Activated CD8-positive, alpha-beta memory T cell treated with anti-CD3 and anti-CD28 coated beads for 48 hours (primary cell): ENCODE measurements around the gene RYR2.

Experiments used
- DNase-seq, 3 experiments: peaks; one replicate each; pipeline ENCODE4 v3.0.0-alpha.2; 2020; ENCODE audit warnings: low read depth in 2 of 3, low spot score in 2 of 3

Gene RYR2

GRCh38 chr1:237191403-237191802 lies 149.4 kb downstream of the RYR2 start:
- DNase-seq: no peak

GRCh38 chr1:237197470-237198425 lies 155.8 kb downstream of the RYR2 start:
- DNase-seq: no peak

DNA sequence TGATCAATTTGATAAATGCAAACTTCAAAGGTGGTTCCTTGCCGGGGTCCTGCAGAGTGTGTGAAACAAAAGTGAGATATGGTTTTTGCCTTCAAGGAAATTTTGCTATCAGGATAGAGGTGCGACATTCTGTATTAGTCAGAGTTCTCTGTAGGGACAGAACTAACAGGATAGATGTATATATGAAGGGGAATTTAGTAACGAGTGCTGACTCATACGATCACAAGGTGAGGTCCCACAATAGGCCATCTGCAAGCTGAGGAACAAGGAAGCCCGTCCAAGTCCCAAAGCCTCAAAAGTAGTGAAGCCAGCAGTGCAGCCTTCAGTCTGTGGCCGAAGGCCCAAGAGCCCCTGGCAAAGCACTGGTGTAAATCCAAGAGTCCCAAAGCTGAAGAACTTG lies 157.0 kb downstream of the RYR2 start:
- no peak for DNase-seq

- no peak for DNase-seq
Measured at GRCh38 chr1:237201155-237201554, 159.2 kb downstream of the RYR2 start.

DNA sequence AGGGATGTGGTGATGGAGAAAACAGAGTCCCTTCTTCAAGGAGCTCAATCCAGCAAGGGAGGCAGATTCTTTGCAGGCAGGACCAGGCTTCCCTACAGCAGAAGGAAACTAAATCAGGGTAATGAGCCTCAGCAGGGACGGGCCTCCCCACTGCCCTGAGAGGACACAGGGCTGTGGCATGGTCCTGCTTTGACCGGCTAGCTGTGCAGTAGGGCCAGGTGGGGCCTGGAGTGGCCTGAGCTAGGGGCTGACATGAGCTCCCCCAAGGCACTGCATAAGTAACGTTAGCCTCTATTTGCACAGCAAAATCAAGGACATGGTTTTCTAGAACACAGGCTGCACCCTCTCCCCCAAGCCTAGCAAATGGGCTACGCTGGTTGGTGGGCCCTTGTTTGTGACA lies 162.9 kb downstream of the RYR2 start:
- no peak for DNase-seq

DNA sequence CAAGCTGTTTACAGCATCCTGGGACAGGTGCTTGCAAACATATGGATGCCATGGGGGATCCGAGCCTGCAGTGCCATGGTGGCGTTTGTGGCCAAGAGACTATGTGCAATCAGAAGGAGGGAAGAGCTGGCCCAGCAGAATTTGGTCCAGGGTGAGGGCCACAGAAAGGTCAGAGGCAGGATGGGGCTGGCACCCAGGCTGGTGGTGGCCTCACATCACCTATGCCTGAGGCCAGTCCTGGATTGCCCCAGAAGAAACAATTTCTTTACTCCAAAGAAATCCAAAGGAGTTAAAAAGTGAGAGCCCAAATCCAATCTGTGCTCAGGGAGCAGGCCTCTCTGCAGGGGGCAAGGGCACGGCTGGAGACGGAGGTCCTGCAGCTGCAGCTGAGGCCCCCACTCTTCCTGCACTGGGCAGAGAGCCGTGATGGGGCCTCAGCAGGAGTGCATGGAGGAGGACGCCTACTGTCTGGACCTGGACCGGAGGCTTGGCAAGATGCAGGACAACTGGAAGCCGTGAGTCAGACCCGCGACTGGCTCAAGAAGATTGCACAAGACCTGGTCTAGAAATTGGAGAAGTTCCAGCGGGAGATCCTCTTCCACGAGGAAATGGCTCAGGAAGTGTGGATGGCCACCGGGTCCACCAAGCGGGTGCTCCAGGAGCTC lies 163.5 kb downstream of the RYR2 start:
- DNase-seq: no peak

- DNase-seq: no peak
Measured at GRCh38 chr1:237206065-237206414, 164.1 kb downstream of the RYR2 start.

DNA sequence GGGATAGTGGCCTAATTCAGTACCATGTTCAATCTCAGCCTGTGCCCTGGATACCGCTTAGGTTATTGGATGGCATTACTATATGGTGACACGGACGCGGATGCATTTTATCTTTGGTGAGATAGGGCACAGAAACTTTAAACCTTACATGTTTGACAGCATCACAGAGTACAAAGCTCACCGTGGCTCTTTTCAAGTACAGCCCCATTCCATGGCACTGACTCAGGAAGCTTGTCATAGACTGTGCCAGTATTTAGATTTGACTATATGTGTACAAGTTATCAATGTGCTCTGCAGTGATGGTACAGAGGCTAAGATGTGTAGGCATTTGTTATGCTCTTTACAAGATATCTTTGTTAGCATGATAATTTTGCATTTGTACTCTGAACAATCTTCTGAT lies 169.0 kb downstream of the RYR2 start:
- no peak for DNase-seq

- no peak for DNase-seq
Measured at GRCh38 chr1:237211540-237211939, 169.6 kb downstream of the RYR2 start.

DNA sequence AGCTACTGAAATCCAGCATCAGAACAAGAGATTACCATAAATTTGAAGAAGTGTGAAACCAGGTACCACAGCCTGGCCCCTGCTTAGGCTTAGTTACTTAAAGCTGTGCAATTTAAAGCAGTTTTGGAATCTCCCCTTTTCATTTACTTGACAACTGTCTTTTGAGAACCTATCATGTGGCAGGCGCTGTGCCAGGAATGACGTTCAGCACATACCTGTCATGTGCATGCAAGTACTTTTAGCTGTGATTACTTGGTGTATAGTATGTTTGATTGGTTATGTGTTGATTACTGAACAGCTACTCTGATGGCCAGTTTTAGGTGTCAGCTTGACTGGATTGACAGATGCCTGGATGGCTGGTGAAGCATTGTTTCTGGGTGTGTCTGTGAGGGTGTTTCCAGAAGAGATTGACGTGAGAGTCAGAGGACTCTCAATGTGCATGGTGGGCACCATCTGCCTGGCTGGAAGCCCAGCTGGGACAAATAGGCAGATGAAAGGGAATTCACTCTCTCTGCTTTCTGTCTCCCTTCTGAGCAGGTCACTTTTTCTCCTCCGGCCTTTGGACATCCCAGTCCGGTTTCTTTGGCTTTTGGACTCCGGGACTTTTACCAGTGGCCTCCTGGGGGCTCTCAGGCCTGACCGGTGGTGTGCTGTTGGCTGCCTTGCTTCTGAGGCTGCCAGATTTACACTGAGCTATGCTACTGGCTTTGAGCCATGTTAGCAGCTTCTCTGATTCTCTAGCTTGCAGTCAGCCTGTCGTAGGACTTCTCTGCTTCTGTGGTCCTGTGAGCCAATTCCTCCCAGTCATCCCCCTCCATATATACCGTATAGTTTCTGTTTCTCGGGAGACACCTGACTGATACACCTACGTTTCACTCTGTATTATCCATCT lies 178.0 kb downstream of the RYR2 start:
- no peak for DNase-seq

DNA sequence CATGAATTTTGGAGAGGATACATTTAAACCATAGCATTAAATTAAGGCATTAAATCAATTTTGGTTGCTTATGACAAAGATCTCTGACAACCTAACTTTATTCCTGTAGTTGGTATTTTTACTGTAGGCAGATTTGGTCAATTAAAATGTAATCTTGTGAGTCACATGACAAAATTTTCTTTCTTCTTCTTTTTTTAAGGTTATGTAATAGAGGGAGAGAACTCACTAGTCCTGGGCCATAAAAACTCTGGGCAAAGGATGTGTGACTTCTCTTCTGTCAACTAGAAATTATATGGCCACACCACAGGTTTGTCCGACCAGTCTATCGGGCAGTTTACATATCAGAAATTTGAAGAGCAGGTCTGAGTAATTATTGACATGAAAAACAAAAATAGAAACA lies 181.4 kb downstream of the RYR2 start:
- DNase-seq: no peak

GRCh38 chr1:237226177-237226944 lies 184.4 kb downstream of the RYR2 start:
- DNase-seq: no peak

DNA sequence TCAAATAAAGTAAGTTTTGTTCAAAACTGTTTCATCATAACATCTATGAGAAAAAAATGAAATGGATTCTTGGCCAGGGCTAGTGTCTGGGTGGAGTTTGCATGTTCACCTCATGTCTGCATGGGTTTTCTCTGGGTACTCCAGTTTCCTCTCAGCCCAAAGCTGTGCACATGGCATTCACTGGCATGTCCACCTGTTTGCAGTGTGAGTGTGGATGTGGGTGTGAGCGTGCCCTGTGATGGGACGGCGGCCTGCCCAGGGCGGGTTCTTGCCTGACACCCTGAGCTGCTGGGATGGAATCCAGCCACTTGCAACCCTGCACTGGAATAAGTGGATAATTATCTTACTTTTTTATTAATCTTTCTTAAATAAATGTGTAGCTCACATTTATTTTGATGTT lies 185.5 kb downstream of the RYR2 start:
- no peak for DNase-seq

DNA sequence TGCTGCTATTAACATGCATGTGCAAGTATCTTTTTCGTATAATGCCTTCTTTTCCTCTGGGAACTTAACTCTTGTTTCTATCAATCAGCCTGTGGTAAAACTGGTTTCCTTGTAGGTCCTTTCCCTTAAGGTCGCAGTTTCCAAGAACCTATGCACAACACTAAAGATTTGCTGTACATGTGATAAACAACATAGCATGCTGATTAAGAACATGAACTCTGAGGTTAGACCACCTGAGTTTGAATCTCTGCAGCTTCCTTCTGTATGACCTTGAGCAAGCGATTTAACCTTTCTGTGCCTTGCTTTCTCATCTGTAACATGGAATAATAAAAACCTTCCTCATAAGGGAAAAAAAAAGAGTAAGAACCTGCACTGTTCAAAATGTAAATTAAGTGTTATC lies 186.4 kb downstream of the RYR2 start:
- DNase-seq: no peak

- no peak for DNase-seq
Measured at GRCh38 chr1:237229333-237229732, 187.3 kb downstream of the RYR2 start.

DNA sequence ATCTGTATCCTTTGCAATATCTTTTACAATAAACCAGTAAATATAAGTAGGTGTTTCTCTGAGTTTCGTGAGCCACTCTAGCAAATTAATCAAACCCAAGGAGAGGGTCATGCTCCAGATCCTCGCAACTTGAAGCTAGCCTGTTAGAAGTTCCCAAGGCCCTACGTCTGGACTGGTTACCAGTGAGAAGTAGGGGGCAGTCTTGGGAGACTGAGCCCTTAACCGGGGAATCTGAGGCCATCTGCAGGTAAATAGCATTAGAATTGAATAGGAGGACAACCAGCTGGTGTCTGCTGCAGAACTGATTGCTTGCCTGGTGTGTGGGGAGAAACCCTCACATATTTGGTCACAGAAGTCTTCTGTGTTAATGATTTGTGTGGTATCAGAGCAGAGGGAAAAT lies 190.5 kb downstream of the RYR2 start:
- DNase-seq: no peak

DNA sequence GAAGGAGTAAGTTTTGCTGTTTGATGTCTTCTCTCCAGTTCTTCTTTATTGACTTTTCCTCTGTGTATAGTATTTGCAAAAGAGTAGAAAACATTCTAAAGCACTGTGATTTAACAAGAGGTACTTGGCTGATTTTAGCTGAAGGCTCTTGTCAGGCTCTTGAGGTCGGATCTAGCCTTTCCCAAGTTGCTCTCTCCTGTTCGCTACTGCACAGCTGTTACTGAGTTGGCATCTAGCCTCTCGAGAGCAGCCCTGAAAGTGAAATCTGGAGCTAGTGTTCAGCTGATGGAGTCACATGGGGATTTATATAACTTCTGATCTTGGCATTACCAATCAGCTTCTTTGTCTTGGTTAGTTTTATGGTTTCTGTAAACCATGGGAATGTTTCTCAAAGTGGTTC lies 193.1 kb downstream of the RYR2 start:
- no peak for DNase-seq

GRCh38 chr1:237237721-237238120 lies 195.7 kb downstream of the RYR2 start:
- DNase-seq: no peak

DNA sequence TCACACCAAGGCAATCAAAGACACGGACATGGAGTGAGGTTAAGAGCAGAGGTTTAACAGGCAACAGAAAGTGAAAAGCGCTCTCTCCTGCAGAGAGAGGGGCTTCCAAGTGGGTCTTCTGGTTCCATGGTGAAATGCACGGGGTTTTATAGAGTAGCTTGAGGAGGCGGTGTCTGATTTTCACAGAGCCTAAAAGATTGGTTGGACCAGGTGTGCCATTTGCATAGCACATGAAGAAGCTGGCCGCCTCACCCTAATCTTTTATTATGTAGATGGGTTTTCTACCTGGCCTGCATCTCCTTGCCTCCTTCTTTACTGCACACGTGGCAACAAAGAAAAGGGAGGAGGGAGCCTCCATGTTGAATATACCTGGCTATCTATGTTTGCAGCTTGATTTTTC lies 197.3 kb downstream of the RYR2 start:
- no peak for DNase-seq

DNA sequence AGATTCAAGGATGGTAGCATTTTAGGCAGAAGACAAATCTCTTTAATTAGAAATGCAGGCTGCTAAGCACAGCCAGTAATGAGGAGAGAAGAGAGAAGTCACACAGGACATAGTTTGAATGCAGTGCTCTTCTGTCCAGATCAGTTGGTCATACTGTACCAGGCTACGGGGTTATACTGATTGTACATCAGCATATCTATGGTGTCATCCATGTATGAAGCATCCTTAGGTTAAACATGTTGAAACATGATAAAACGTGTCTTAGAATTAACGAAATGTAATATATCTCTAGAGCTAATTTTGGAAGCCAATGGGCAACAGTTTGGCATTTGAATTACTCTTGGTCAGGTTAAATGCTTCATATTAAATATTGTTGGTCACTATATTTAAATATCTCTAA lies 199.1 kb downstream of the RYR2 start:
- DNase-seq: no peak

- DNase-seq: no peak
Measured at GRCh38 chr1:237244778-237245177, 202.8 kb downstream of the RYR2 start.
